GM21381 (cell line): ENCODE measurements around the gene EXOSC7.
A peak's percentile ranks its signal among the peaks of the same experiment; 100 is the strongest.

ENCODE experiments used
- ATAC-seq: cut with Tn5 transposase; IDR thresholded peaks from one replicate; pipeline ENCODE4 v1.9.1; 2021; ENCODE audit warnings: mild to moderate bottlenecking, moderate library complexity; ENCODE audit not compliant: unreplicated experiment

The EXOSC7 gene

GRCh38 chr3:45021524-45022297, 45.7 kb downstream of the EXOSC7 start:
- ATAC-seq: no peak

GRCh38 chr3:45023675-45024074, 47.6 kb downstream of the EXOSC7 start:
- no peak for ATAC-seq

GRCh38 chr3:45024542-45025255, 48.7 kb downstream of the EXOSC7 start:
- no peak for ATAC-seq

- ATAC-seq: no peak
Observed at GRCh38 chr3:45026038-45026437, 50.0 kb downstream of the EXOSC7 start, which contains the start of gene CLEC3B. Gene CLEC3B, plus strand, starts transcription at chr3:45026303. Its CDS starts 60 bp downstream, at chr3:45026363.

GRCh38 chr3:45026957-45027356, 50.9 kb downstream of the EXOSC7 start:
- no peak for ATAC-seq

- ATAC-seq: no peak
Observed at GRCh38 chr3:45027441-45027840, 51.4 kb downstream of the EXOSC7 start.

GRCh38 chr3:45029216-45029615, 53.2 kb downstream of the EXOSC7 start:
- no peak for ATAC-seq

- no peak for ATAC-seq
Observed at GRCh38 chr3:45029661-45030060, 53.6 kb downstream of the EXOSC7 start.

- no peak for ATAC-seq
Observed at GRCh38 chr3:45031531-45031930, 55.5 kb downstream of the EXOSC7 start.

- no peak for ATAC-seq
Observed at GRCh38 chr3:45032113-45032512, 56.1 kb downstream of the EXOSC7 start.

- no peak for ATAC-seq
Observed at GRCh38 chr3:45033791-45034190, 57.7 kb downstream of the EXOSC7 start.

GRCh38 chr3:45034612-45035252, 58.7 kb downstream of the EXOSC7 start:
- ATAC-seq: no peak

- ATAC-seq: no peak
Observed at GRCh38 chr3:45035441-45036301, 59.6 kb downstream of the EXOSC7 start.

- peak; percentile 63 for ATAC-seq
Observed at GRCh38 chr3:45037720-45038455, 61.8 kb downstream of the EXOSC7 start.

GRCh38 chr3:45041666-45042065, 65.6 kb downstream of the EXOSC7 start:
- no peak for ATAC-seq

GRCh38 chr3:45042162-45042561, 66.1 kb downstream of the EXOSC7 start:
- no peak for ATAC-seq

GRCh38 chr3:45043728-45044299, 67.8 kb downstream of the EXOSC7 start:
- ATAC-seq: no peak

- no peak for ATAC-seq
Observed at GRCh38 chr3:45048244-45048643, 72.2 kb downstream of the EXOSC7 start.

- no peak for ATAC-seq
Observed at GRCh38 chr3:45049807-45050206, 73.8 kb downstream of the EXOSC7 start.

- no peak for ATAC-seq
Observed at GRCh38 chr3:45051685-45052084, 75.6 kb downstream of the EXOSC7 start.
